Hematopoietic multipotent progenitor cell treated with erythropoietin and hydrocortisone succinate and interleukin-3 and kit ligand, for 17 days (in vitro differentiated cells): ENCODE data around the gene AP2B1.
"Not testable (repeated sequence)": the region's sequence is repeated elsewhere in the genome, so short reads cannot be mapped to it uniquely, and the experiment has no call there.

ENCODE experiments used
- DNase-seq: peaks from one replicate; pipeline ENCODE4 v3.0.0-alpha.2; 2015; ENCODE audit warnings: low spot score

The AP2B1 gene

DNA sequence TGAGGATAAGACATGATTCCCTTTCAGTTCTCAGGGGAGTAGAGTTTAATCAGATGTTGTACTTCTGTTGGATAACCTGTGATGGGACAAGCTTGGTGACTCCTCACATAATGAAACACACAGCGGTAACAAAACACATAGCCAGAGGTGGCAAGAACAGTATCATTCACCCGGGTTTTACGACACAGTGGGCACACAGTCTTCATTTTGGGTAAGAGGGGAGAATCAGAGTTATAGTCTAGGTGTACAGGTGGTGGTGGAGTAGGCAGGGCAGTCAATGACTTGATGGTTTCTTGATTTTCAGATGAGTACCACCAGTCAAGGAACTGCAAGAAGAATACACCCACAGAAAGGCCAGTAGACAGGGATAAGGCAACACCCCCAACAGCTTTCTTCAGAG lies 11.4 kb upstream of the AP2B1 start:
- no peak for DNase-seq

- peak; percentile 53 for DNase-seq
Observed at GRCh38 chr17:35577830-35578196, 9.3 kb upstream of the AP2B1 start.

DNA sequence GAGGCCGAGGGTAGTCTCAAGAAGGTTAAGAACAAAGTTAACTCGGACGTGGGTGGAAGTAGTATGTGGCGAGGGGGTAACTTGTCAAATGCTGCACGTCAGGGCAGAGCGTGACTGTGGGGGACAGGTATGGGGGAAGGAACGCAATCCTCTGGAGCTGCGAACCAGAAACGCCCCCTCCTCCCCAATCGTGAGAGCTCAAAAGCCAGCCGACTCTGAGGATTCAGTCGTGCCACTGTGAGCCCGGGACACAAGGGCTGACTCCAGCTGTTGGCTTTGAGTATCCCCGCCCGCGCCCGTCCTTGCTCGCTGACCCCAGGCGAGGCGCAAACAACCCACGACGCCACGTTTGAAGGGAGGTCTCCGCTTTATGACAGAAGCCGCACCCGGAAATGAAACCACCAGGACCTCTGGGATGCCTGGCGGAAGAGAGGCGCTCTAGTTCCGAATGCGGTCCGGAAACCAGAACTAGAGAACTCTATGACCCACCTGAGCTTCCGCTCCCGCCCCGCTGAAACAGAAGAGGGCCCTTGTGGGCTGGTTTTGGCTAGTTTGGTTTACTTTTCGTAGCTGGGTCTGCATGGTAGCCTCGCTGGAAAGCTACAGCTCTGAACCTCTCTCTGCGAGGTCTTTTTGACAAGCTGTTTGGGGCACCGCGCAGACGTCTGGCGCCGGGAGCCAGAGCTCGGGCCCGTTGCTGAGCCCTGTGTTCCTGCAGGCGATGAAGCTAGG lies 8.8 kb upstream of the AP2B1 start, which contains the start of gene PEX12:
PEX12 (minus strand) TSS at position 375 of the 732 bp plus-strand sequence. CDS start 550 bp downstream, outside the sequence.
- DNase-seq: peak; percentile 89

DNA sequence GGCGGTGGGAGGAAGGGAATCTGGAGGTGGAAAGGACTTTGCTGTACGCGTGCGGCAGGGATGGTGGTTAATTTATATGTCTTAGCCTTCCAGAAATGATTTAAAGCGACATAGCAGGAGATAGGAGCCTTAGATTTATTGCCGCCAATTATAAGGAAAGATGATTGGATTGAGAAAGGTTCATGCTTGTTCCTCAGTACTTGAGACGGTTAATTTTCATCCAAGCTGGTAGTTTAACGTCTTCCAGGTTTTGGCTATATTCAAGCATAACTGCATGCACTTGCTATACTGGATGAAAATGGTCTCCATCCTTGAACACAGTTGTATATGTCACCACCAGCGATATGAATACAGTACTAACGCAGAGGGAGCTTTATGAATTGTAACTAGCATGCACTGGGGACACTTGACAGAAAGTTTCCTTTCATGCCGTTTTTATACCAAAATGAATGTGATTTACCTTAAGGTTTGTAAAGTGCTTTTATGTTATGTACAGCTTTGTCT lies 8.1 kb upstream of the AP2B1 start:
- peak; percentile 33 for DNase-seq

GRCh38 chr17:35584061-35584460 lies 3.1 kb upstream of the AP2B1 start:
- DNase-seq: no peak

DNA sequence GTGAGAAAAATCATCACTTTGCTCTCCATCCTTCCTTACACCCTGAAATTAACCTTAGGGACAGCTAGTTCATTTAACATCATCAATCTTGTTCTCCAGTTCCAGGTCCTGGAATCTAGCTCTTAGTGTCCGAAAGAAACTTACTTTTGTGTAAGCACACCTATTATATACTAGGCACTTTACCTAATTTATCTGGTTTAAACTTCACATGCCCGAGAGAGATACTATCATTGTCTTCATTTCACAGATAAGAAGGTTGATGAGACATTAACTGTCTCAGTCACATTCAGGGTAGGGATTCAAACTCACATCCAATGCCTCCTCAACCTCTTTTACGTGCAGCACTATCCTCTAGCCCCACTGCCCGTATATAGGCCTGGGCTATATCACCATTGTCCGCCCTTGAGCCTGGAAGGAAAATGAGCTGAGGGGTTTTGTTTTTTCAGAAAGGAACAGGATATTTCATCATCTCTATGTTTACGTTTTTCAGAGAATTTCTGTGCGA lies 501 bp upstream of the AP2B1 start:
- DNase-seq: no peak

GRCh38 chr17:35588196-35588920 lies 1.2 kb downstream of the AP2B1 start:
- peak; percentile 75 for DNase-seq

GRCh38 chr17:35596072-35596471 lies 8.9 kb downstream of the AP2B1 start:
- no peak for DNase-seq

DNA sequence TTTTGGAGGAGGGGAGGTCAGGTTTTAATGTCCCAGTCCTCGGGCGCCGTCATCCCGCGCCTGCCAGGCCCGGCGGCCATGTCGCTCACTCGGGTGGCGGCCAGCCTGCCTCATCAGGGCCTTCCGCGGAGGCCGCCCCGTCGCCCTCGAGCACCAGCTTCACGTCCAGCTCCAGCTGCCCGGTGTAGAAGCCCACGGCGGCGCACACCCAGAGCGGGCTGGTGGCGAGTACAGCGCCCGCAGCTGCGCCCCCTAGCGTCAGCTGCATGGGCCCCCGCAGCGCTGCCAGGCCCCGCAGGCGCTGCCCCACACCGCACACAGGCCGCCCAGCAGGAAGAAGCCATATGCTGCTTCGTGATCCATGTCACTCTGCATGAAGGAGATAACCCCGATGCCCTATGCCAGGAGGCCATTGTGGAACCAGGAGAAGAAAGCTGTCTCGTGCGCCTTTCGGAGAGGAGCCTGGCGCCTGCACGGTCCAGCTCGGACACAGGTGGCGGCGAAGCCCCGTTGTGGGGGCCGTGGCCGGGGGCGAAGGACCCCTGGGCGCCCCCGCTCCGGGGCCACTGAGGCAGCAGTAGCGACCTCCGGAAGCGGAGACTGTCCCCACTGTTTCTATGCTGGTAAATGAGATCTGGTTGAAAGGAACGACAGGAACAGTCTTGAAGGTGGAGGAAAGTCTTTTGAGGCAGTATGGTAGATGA lies 9.6 kb downstream of the AP2B1 start:
- no peak for DNase-seq

GRCh38 chr17:35597604-35598003 lies 10.5 kb downstream of the AP2B1 start:
- no peak for DNase-seq

GRCh38 chr17:35603674-35604073 lies 16.6 kb downstream of the AP2B1 start:
- DNase-seq: no peak

DNA sequence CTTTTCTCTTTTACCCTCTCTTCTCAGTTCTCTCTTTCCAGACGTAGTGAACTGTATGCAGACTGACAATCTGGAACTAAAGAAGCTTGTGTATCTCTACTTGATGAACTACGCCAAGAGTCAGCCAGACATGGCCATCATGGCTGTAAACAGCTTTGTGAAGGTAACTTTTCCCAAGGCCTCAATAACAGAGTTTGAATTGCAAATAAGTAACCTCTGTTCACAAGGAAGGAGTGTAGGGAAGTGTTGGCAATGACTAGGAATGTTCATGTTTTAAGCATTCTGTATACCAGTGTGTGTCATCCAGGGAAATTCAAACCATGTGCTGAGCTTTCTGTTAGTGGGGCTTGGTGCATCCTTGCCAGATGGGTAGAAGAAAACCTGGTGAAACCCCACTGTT lies 18.6 kb downstream of the AP2B1 start:
- DNase-seq: no peak

- no peak for DNase-seq
Observed at GRCh38 chr17:35607239-35607847, 20.2 kb downstream of the AP2B1 start.

GRCh38 chr17:35609831-35610230 lies 22.7 kb downstream of the AP2B1 start:
- no peak for DNase-seq

GRCh38 chr17:35610746-35611145 lies 23.6 kb downstream of the AP2B1 start:
- not testable (repeated sequence) for DNase-seq

- peak; percentile 72 for DNase-seq
Observed at GRCh38 chr17:35612924-35613521, 25.9 kb downstream of the AP2B1 start.

- DNase-seq: no peak
Observed at GRCh38 chr17:35614810-35615209, 27.7 kb downstream of the AP2B1 start.

DNA sequence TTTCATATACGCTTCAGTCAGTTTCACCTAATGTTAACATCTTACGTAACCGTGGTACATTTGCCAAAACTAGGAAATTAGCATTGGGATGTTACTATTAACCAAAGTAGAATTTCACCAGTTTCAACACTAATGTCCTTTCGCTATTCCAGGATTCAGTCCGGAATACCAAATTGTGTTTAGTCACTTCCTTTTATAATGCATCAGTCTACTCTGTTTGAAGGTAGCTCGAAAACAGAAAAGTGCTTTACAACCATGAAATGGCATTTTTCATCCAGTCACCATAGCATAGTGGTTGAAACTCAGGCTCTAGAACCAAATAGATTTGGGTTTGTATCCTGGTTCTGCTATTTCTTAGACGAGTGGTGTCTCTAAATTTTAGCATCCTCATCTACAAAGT lies 29.4 kb downstream of the AP2B1 start:
- DNase-seq: peak; percentile 59

DNA sequence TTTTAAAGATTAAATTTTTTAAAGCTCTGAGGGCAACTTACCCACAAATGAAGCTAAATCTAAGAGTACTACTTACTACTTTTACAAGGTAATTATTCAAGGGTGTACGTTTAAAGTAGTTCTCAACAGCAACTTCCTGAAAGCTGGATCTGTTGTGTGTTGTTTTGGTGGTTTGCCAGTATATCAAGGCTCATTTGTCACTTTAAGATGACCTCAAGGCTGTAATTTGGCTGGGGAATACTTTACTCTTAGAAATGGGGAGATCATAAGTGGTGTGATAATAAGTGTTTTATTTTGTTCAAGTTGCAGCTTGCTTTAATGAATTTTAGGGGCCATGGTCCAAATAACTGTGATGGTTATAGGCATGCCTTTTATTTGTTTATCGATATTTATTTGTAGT lies 30.4 kb downstream of the AP2B1 start:
- DNase-seq: no peak

GRCh38 chr17:35618628-35619027 lies 31.5 kb downstream of the AP2B1 start:
- no peak for DNase-seq

- no peak for DNase-seq
Observed at GRCh38 chr17:35621768-35622167, 34.6 kb downstream of the AP2B1 start.

- no peak for DNase-seq
Observed at GRCh38 chr17:35627417-35627816, 40.3 kb downstream of the AP2B1 start.
